Choroid plexus epithelial cell (primary cell): ENCODE data around the gene FCN1.

Experiments
- DNase-seq: peaks from one replicate; pipeline ENCODE4 v3.0.0-alpha.2; 2010; ENCODE audit warnings: low read depth
- H3K4me3 ChIP-seq: 2 replicates; pipeline ENCODE4 v1.5.1; 2011; ENCODE audit warnings: low read depth, mild to moderate bottlenecking, control low read depth, low read length, moderate library complexity
- CTCF ChIP-seq: conservative IDR thresholded peaks from 2 replicates; pipeline ENCODE4 v1.5.1; 2011; ENCODE audit warnings: low read depth, mild to moderate bottlenecking, control low read depth, inconsistent platforms, low read length, moderate library complexity

The FCN1 gene

GRCh38 chr9:134917431-134918373 is at the start of gene FCN1:
Gene FCN1, minus strand, starts transcription at chr9:134917912. Its CDS starts 41 bp downstream, at chr9:134917871.
- DNase-seq: no peak
- TF ChIP-seq CTCF: no peak
- no peak within 1 kb of the TSS for H3K4me3 ChIP-seq

- no peak for DNase-seq
- TF ChIP-seq CTCF: no peak
- no peak overlapping the region for H3K4me3 ChIP-seq
Measured at GRCh38 chr9:134966697-134967546, 49.2 kb upstream of the FCN1 start.

DNA sequence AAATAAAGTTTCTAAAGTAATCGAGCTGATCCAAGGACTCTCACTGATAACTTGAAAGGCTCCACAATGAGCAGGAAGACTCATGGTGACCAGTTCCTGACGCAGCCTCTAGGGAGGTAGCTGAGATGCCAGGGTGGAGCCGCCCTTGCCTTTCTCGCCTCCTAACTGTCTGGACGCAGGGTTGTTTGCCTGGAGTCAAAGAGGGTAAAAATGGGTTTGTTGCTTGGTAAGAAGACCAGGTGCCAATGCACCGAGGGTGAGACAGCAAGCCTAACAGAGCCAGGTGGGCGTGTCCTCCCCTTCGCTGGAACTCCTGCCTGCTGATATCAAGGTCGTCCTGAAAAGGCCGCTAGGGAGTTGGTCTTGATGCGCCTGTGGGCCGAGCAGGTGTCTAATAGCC is 48.6 kb upstream of the FCN1 start:
- no peak for TF ChIP-seq CTCF
- H3K4me3 ChIP-seq: no peak overlapping the region
- DNase-seq: no peak

GRCh38 chr9:134965851-134966250 is 48.1 kb upstream of the FCN1 start:
- no peak for DNase-seq
- H3K4me3 ChIP-seq: no peak overlapping the region
- TF ChIP-seq CTCF: no peak

- no peak overlapping the region for H3K4me3 ChIP-seq
- no peak for TF ChIP-seq CTCF
- DNase-seq: no peak
Measured at GRCh38 chr9:134965411-134965810, 47.7 kb upstream of the FCN1 start.

- DNase-seq: no peak
- TF ChIP-seq CTCF: no peak
Measured at GRCh38 chr9:134964271-134965055, 46.8 kb upstream of the FCN1 start.

More at GRCh38 chr9:134964271-134965055, 46.8 kb upstream of the FCN1 start:
- H3K4me3 ChIP-seq: no peak overlapping the region
